Fibroblast of the aortic adventitia (primary cell): ENCODE results near the gene VAV2. TPM values are rescaled to one million over a fixed set of nuclear protein-coding genes. Genes with fewer than 3 reads are reported as not detected.

Experiments
- DNase-seq: peaks from one replicate; pipeline ENCODE4 v3.0.0-alpha.2; 2010; ENCODE audit warnings: low read depth
- H3K4me3 ChIP-seq: 2 replicates; pipeline ENCODE4 v1.5.1; 2011; ENCODE audit warnings: low read depth, mild to moderate bottlenecking, control low read depth, low read length, moderate library complexity
- CTCF ChIP-seq: IDR thresholded peaks from 2 replicates; pipeline ENCODE4 v1.5.1; 2011; ENCODE audit warnings: mild to moderate bottlenecking, low read length, control low read depth, inconsistent platforms; ENCODE audit not compliant: insufficient read depth
- total RNA-seq: library from RNA; depleted of rRNA; stranded (reverse); fragments of >200 nt; gene quantifications from 2 replicates; pipeline ENCODE4 v1.2.3, GENCODE V29; 2012; ENCODE audit warnings: low replicate concordance

VAV2 gene
- total RNA-seq, 1 donor, result 10.9 TPM

GRCh38 chr9:133854048-133854447 is 138.1 kb downstream of the VAV2 start:
- TF ChIP-seq CTCF, result no peak
- H3K4me3 ChIP-seq, result no peak overlapping the region
- DNase-seq, result no peak

- no peak overlapping the region for H3K4me3 ChIP-seq
- TF ChIP-seq CTCF, result no peak
- no peak for DNase-seq
These were observed 138.8 kb downstream of the VAV2 start for GRCh38 chr9:133853331-133853730.

GRCh38 chr9:133852431-133852830 is 139.7 kb downstream of the VAV2 start:
- no peak overlapping the region for H3K4me3 ChIP-seq
- no peak for TF ChIP-seq CTCF
- no peak for DNase-seq

- no peak for TF ChIP-seq CTCF
- DNase-seq, result no peak
- no peak overlapping the region for H3K4me3 ChIP-seq
These were observed 140.4 kb downstream of the VAV2 start for GRCh38 chr9:133851693-133852092.

- no peak for TF ChIP-seq CTCF
- DNase-seq, result no peak
- no peak overlapping the region for H3K4me3 ChIP-seq
These were observed 141.2 kb downstream of the VAV2 start for GRCh38 chr9:133850937-133851336.

GRCh38 chr9:133850161-133850560 is 142.0 kb downstream of the VAV2 start:
- no peak for TF ChIP-seq CTCF
- no peak for DNase-seq
- no peak overlapping the region for H3K4me3 ChIP-seq

GRCh38 chr9:133849110-133849670 is 142.9 kb downstream of the VAV2 start:
- DNase-seq, result no peak
- no peak overlapping the region for H3K4me3 ChIP-seq
- no peak for TF ChIP-seq CTCF
